Right forelimb (tissue), 1 donor: Measurements from ENCODE around the gene FSTL4.

Experiments used
- DNase-seq: peaks from one replicate; pipeline ENCODE4 v3.0.0-alpha.2; 2018

The FSTL4 gene

GRCh38 chr5:133610489-133611356 lies 1.6 kb downstream of the FSTL4 start:
- DNase-seq = peak; percentile 82

GRCh38 chr5:133607451-133607850 lies 4.9 kb downstream of the FSTL4 start:
- DNase-seq = no peak

- DNase-seq = no peak
Measured at GRCh38 chr5:133606835-133607234, 5.5 kb downstream of the FSTL4 start.

GRCh38 chr5:133605323-133605722 lies 7.0 kb downstream of the FSTL4 start:
- no peak for DNase-seq

GRCh38 chr5:133603711-133604110 lies 8.6 kb downstream of the FSTL4 start:
- DNase-seq = no peak

GRCh38 chr5:133602835-133603380 lies 9.4 kb downstream of the FSTL4 start:
- no peak for DNase-seq

- DNase-seq = no peak
Measured at GRCh38 chr5:133599600-133599999, 12.7 kb downstream of the FSTL4 start.

GRCh38 chr5:133599044-133599443 lies 13.3 kb downstream of the FSTL4 start:
- DNase-seq = no peak

- no peak for DNase-seq
Measured at GRCh38 chr5:133596049-133596448, 16.3 kb downstream of the FSTL4 start.

- no peak for DNase-seq
Measured at GRCh38 chr5:133595465-133595864, 16.9 kb downstream of the FSTL4 start.

GRCh38 chr5:133589286-133589685 lies 23.1 kb downstream of the FSTL4 start:
- no peak for DNase-seq

- DNase-seq = no peak
Measured at GRCh38 chr5:133582971-133583370, 29.4 kb downstream of the FSTL4 start.

GRCh38 chr5:133581918-133582317 lies 30.4 kb downstream of the FSTL4 start:
- no peak for DNase-seq

GRCh38 chr5:133581348-133581747 lies 31.0 kb downstream of the FSTL4 start:
- DNase-seq = no peak

- no peak for DNase-seq
Measured at GRCh38 chr5:133580618-133581017, 31.7 kb downstream of the FSTL4 start.

- no peak for DNase-seq
Measured at GRCh38 chr5:133579766-133580165, 32.6 kb downstream of the FSTL4 start.

- DNase-seq = no peak
Measured at GRCh38 chr5:133569347-133569746, 43.0 kb downstream of the FSTL4 start.

- peak; percentile 69 for DNase-seq
Measured at GRCh38 chr5:133565993-133566392, 46.3 kb downstream of the FSTL4 start.

GRCh38 chr5:133564921-133565565 lies 47.3 kb downstream of the FSTL4 start:
- DNase-seq = no peak

GRCh38 chr5:133562554-133562953 lies 49.8 kb downstream of the FSTL4 start:
- DNase-seq = no peak

GRCh38 chr5:133559960-133560359 lies 52.4 kb downstream of the FSTL4 start:
- no peak for DNase-seq

- DNase-seq = no peak
Measured at GRCh38 chr5:133556551-133556950, 55.8 kb downstream of the FSTL4 start.

GRCh38 chr5:133554279-133554678 lies 58.1 kb downstream of the FSTL4 start:
- DNase-seq = no peak

GRCh38 chr5:133552925-133553525 lies 59.3 kb downstream of the FSTL4 start:
- DNase-seq = no peak
